K562 (cell line): ENCODE results near the gene ATXN7L2. TPM values are rescaled to one million over a fixed set of nuclear protein-coding genes. Genes with fewer than 3 reads are reported as not detected.

Source experiments
- ARHGAP35 ChIP-seq: fragments of 450-650 bp; IDR thresholded peaks from 2 replicates; pipeline ENCODE4 v1.6.1; 2018; ENCODE audit not compliant: partially characterized antibody
- CSDE1 ChIP-seq, 2 experiments: fragments of 450-650 bp; IDR thresholded peaks; 2 replicates each; pipeline ENCODE4 v1.6.1; 2016; ENCODE audit warnings: mild to moderate bottlenecking in 1 of 2
- CTCFL ChIP-seq: IDR thresholded peaks from 2 replicates; pipeline ENCODE4 v1.6.1; 2011; ENCODE audit warnings: borderline replicate concordance, low read depth, mild to moderate bottlenecking, moderate library complexity, low read length; ENCODE audit not compliant: insufficient read depth, poor library complexity, severe bottlenecking
- FOXA1 ChIP-seq: fragments of 450-650 bp; IDR thresholded peaks from 2 replicates; pipeline ENCODE4 v1.6.1; 2016; ENCODE audit warnings: mild to moderate bottlenecking, borderline replicate concordance
- KAT8 ChIP-seq: fragments of 450-650 bp; IDR thresholded peaks from 2 replicates; pipeline ENCODE4 v1.6.1; 2016; ENCODE audit warnings: low read depth, mild to moderate bottlenecking
- NR2C1 ChIP-seq, 2 experiments: fragments of 450-650 bp; IDR thresholded peaks; 2 replicates each; pipeline ENCODE4 v1.6.1; 2017; ENCODE audit warnings: mild to moderate bottlenecking in 2 of 2, antibody characterized with exemption in 1 of 2, inconsistent platforms in 1 of 2, missing compliant biosample characterization in 1 of 2, missing genetic modification characterization in 1 of 2
- SAP30 ChIP-seq: fragments of 200-600 bp; sonication (generic); IDR thresholded peaks from 2 replicates; pipeline ENCODE4 v1.6.1; 2012; ENCODE audit warnings: borderline replicate concordance, low read depth, mild to moderate bottlenecking, moderate library complexity, low read length, control low read depth, inconsistent platforms; ENCODE audit not compliant: insufficient read depth, poor library complexity, severe bottlenecking
- TAF15 ChIP-seq: fragments of 200-400 bp; formaldehyde crosslinking; IDR thresholded peaks from 2 replicates; pipeline ENCODE4 v1.6.1; 2017; ENCODE audit warnings: mild to moderate bottlenecking, low read depth, low read length, moderate library complexity
- TCF7 ChIP-seq: sonication (generic); IDR thresholded peaks from 2 replicates; pipeline ENCODE4 v1.6.1; 2016; ENCODE audit warnings: antibody characterized with exemption, borderline replicate concordance
- TOE1 ChIP-seq, 2 experiments: fragments of 450-650 bp in 1 of 2; sonication (generic) in 1 of 2; formaldehyde crosslinking in 1 of 2; IDR thresholded peaks; 2 replicates each; pipeline versions ENCODE4 v1.7.1 to v1.8.0; 2016 to 2022; ENCODE audit warnings: borderline replicate concordance in 2 of 2, mild to moderate bottlenecking in 2 of 2, antibody characterized with exemption in 1 of 2, inconsistent platforms in 1 of 2, low read depth in 1 of 2, missing genetic modification reagents in 1 of 2, moderate library complexity in 1 of 2
- TRIM28 ChIP-seq: fragments of 450-650 bp; IDR thresholded peaks from 2 replicates; pipeline ENCODE4 v1.6.1; 2017
- U2AF1 ChIP-seq: fragments of 200-400 bp; formaldehyde crosslinking; optimal IDR thresholded peaks from 2 replicates; pipeline ENCODE3; 2017; ENCODE audit warnings: mild to moderate bottlenecking, low read depth, low read length, moderate library complexity
- ZBTB12 ChIP-seq: fragments of 250-450 bp; sonication (Bioruptor Pico); IDR thresholded peaks from 2 replicates; pipeline ENCODE4 v1.4.0; 2020
- polyA plus RNA-seq, 8 experiments: library from polyadenylated mRNA; depleted of rRNA in 4 of 8; stranded (reverse) in 5 of 8; unstranded in 3 of 8; fragments of >200 nt; fragmentation: Nextera tagmentation in 2 of 8; fragmentation: Illumina TruSeq in 1 of 8; extraction: Ambion mirVana in 2 of 8; extraction: Trizol in 1 of 8; gene quantifications; 2 replicates each; pipeline versions ENCODE4 v1.2.1 to v1.2.3, GENCODE V29; 2011 to 2014; ENCODE audit warnings: inconsistent platforms in 1 of 8, missing spikeins in 1 of 8
- total RNA-seq, 7 experiments: library from RNA; depleted of rRNA in 6 of 7; stranded (reverse); fragments of >200 nt in 6 of 7; fragmentation: Illumina TruSeq in 2 of 7; extraction: Trizol in 2 of 7; gene quantifications; 2 replicates each; pipeline versions ENCODE4 v1.2.1 to v1.2.3, GENCODE V29; 2011 to 2021; ENCODE audit warnings: low replicate concordance in 1 of 7
- TF ChIP-seq, protein P1 (sequence below), 3 experiments: IDR thresholded peaks in 2 of 3; conservative IDR thresholded peaks in 1 of 3; 2 replicates each; pipeline ENCODE4 v1.5.1; 2011 to 2012; ENCODE audit warnings: low read length in 3 of 3, mild to moderate bottlenecking in 3 of 3, control low read depth in 2 of 3, improper control_type of control experiment in 1 of 3, inconsistent platforms in 1 of 3, low read depth in 1 of 3, mixed read lengths in 1 of 3, moderate library complexity in 1 of 3; ENCODE audit not compliant: insufficient read depth in 2 of 3
- TF ChIP-seq, protein P2 (sequence below): sonication (generic); formaldehyde crosslinking; IDR thresholded peaks from 2 replicates; pipeline ENCODE4 v1.8.1; 2022; ENCODE audit warnings: missing genetic modification reagents

Gene ATXN7L2
- total and polyA plus RNA-seq, 9 of the 15 experiments (the other 6 are each of a cell fraction or from before 2014, with no cell fraction given): 0.21 to 10.4 (median 5.8) TPM

DNA sequence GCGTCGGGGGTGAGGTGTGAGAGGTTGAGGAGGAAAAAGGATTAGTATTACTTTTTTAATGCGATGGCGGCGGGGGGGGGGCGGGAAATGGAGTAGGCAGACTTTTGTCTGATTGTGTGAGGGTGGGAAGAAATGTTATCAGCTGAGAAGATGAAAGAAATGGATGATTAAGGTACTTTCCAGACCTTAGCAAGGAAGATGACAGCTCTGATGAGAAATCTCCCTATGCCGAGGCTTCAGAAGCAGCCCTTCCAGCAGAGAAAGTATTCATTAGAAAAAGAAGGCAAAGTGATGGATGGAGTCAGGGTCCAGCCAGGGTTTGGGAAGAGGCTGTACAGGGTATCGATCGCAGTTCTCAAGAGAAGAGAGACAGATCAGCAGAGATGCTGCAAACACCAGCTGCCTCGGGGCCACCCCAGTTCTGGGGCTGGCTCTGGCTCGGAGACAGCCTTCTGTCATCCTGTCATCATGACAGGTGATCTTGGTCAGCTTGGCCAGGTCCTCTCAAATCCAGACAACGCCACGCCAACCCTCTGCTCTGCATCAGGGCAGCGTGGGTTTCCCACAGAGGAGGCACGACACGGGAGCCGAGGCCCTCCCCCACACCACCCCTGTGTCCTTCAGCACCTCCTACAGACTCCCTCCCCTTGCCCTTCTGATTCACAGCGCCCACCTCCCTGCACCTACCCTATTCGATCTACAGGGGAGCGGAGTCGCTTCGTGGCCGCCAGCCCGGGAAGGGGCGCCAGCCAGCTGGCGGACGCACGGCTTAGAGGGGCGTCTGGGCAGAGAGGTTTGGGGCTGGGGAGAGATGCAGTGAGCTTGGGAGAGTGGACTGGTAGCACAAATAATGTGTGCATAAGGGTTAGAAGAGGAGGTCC lies 674 bp upstream of the ATXN7L2 start (continued):
- no peak for TF ChIP-seq CSDE1 (IDR thresholded peaks at IDR 0.05)
- peak; percentile 12 for TF ChIP-seq ARHGAP35
- TF ChIP-seq KAT8: no peak
- TF ChIP-seq TRIM28: no peak
- no peak for TF ChIP-seq FOXA1
- TF ChIP-seq, protein P1, sequence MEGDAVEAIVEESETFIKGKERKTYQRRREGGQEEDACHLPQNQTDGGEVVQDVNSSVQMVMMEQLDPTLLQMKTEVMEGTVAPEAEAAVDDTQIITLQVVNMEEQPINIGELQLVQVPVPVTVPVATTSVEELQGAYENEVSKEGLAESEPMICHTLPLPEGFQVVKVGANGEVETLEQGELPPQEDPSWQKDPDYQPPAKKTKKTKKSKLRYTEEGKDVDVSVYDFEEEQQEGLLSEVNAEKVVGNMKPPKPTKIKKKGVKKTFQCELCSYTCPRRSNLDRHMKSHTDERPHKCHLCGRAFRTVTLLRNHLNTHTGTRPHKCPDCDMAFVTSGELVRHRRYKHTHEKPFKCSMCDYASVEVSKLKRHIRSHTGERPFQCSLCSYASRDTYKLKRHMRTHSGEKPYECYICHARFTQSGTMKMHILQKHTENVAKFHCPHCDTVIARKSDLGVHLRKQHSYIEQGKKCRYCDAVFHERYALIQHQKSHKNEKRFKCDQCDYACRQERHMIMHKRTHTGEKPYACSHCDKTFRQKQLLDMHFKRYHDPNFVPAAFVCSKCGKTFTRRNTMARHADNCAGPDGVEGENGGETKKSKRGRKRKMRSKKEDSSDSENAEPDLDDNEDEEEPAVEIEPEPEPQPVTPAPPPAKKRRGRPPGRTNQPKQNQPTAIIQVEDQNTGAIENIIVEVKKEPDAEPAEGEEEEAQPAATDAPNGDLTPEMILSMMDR (IDR thresholded peaks at IDR 0.05 in 2 of 3, conservative IDR thresholded peaks at IDR 0.05 in 1 of 3; ENCODE audit: insufficient read depth in 2 of 3, low read depth in 1 of 3, low read length in 3 of 3): peak in 1 of 3 experiments; percentile 21; a peak in 1 of 6 replicates
- no peak for TF ChIP-seq U2AF1
- no peak for TF ChIP-seq NR2C1 (IDR thresholded peaks at IDR 0.05)
- TF ChIP-seq NR2C1 (tag; IDR thresholded peaks at IDR 0.05): no peak
- no peak for TF ChIP-seq ZBTB12
- no peak for TF ChIP-seq SAP30
- TF ChIP-seq CTCFL: no peak
- 0 out of 2 replicates have a peak, but pooled peaks have one; percentile 29 for TF ChIP-seq TAF15
- TF ChIP-seq, protein P2, sequence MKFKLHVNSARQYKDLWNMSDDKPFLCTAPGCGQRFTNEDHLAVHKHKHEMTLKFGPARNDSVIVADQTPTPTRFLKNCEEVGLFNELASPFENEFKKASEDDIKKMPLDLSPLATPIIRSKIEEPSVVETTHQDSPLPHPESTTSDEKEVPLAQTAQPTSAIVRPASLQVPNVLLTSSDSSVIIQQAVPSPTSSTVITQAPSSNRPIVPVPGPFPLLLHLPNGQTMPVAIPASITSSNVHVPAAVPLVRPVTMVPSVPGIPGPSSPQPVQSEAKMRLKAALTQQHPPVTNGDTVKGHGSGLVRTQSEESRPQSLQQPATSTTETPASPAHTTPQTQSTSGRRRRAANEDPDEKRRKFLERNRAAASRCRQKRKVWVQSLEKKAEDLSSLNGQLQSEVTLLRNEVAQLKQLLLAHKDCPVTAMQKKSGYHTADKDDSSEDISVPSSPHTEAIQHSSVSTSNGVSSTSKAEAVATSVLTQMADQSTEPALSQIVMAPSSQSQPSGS (CRISPR knock-in tag): no peak
- TF ChIP-seq TCF7: no peak
- TF ChIP-seq TOE1 (IDR thresholded peaks at IDR 0.05; ENCODE audit: borderline replicate concordance): no peak
- TF ChIP-seq TOE1 (CRISPR knock-in tag; IDR thresholded peaks at IDR 0.05; ENCODE audit: borderline replicate concordance, low read depth): no peak
